HL-60 (cell line): ENCODE results near the gene OS9.

Experiments used
- GABPA ChIP-seq: IDR thresholded peaks from 2 replicates; pipeline ENCODE4 v1.6.1; 2012; ENCODE audit warnings: low read depth
- POLR2AphosphoS5 ChIP-seq: IDR thresholded peaks from 2 replicates; pipeline ENCODE4 v1.6.1; 2012; ENCODE audit warnings: low read depth
- SPI1 ChIP-seq: IDR thresholded peaks from 2 replicates; pipeline ENCODE4 v1.6.1; 2012; ENCODE audit warnings: low read depth, mild to moderate bottlenecking, borderline replicate concordance
- TF ChIP-seq, protein P1 (sequence below): IDR thresholded peaks from one replicate; pipeline ENCODE4 v1.5.1; 2011; ENCODE audit warnings: low read length, control low read depth, inconsistent platforms; ENCODE audit not compliant: insufficient read depth
- TF ChIP-seq, protein P2 (sequence below): IDR thresholded peaks from 2 replicates; pipeline ENCODE4 v1.6.1; 2012; ENCODE audit warnings: low read depth; ENCODE audit not compliant: insufficient replicate concordance

DNA sequence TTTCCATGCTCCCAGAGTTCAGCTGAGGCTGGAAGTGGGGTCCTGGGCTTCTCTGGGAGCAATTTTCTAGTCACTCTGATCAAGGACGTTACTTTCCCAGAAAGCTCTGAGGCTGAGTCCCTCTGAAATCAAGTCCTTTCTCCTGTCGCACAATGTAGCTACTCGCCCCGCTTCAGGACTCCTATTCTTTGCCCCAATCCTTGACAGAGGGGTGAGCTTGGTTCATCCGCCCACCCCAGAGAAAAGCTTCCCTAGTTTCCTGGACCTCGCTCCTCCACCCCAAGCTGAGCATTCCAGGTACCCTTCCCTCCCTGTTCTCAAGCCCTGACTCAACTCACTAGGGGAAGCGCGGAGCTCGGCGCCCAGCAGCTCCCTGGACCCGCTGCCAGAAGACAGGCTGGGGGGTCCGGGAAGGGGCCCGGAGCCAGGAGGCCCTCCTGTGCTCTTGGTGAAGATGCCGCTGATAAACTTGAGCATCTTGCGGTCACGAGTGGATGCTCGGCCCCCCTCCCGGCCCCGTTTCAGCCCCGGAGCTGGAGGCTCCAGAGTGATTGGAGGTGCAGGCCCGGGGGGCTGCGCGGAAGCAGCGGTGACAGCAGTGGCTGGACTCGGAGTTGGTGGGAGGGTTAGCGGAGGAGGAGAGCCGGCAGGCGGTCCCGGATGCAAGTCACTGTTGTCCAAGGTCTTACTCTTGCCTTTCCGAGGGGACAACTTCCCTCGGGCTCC is 43.0 kb downstream of the OS9 start:
- TF ChIP-seq, protein P1, sequence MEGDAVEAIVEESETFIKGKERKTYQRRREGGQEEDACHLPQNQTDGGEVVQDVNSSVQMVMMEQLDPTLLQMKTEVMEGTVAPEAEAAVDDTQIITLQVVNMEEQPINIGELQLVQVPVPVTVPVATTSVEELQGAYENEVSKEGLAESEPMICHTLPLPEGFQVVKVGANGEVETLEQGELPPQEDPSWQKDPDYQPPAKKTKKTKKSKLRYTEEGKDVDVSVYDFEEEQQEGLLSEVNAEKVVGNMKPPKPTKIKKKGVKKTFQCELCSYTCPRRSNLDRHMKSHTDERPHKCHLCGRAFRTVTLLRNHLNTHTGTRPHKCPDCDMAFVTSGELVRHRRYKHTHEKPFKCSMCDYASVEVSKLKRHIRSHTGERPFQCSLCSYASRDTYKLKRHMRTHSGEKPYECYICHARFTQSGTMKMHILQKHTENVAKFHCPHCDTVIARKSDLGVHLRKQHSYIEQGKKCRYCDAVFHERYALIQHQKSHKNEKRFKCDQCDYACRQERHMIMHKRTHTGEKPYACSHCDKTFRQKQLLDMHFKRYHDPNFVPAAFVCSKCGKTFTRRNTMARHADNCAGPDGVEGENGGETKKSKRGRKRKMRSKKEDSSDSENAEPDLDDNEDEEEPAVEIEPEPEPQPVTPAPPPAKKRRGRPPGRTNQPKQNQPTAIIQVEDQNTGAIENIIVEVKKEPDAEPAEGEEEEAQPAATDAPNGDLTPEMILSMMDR, result no peak
- TF ChIP-seq POLR2AphosphoS5 (no peak), SPI1 (no peak), GABPA (no peak)
- TF ChIP-seq, protein P2, sequence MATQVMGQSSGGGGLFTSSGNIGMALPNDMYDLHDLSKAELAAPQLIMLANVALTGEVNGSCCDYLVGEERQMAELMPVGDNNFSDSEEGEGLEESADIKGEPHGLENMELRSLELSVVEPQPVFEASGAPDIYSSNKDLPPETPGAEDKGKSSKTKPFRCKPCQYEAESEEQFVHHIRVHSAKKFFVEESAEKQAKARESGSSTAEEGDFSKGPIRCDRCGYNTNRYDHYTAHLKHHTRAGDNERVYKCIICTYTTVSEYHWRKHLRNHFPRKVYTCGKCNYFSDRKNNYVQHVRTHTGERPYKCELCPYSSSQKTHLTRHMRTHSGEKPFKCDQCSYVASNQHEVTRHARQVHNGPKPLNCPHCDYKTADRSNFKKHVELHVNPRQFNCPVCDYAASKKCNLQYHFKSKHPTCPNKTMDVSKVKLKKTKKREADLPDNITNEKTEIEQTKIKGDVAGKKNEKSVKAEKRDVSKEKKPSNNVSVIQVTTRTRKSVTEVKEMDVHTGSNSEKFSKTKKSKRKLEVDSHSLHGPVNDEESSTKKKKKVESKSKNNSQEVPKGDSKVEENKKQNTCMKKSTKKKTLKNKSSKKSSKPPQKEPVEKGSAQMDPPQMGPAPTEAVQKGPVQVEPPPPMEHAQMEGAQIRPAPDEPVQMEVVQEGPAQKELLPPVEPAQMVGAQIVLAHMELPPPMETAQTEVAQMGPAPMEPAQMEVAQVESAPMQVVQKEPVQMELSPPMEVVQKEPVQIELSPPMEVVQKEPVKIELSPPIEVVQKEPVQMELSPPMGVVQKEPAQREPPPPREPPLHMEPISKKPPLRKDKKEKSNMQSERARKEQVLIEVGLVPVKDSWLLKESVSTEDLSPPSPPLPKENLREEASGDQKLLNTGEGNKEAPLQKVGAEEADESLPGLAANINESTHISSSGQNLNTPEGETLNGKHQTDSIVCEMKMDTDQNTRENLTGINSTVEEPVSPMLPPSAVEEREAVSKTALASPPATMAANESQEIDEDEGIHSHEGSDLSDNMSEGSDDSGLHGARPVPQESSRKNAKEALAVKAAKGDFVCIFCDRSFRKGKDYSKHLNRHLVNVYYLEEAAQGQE, result no peak
